Measurements from ENCODE around the gene NLRP6. TPM values are rescaled to one million over a fixed set of nuclear protein-coding genes. Genes with fewer than 3 reads are reported as not detected.

Gene NLRP6
- total RNA-seq, 4 donors from 2014 or later, result 0.75 to 1.3 TPM; not detected in 2

- TF ChIP-seq POLR2A (IDR thresholded peaks at IDR 0.05) (peak in 1 of 4 donors; percentile 52), CTCF (IDR thresholded peaks at IDR 0.05) (no peak)
These were observed 10.5 kb downstream of the NLRP6 start, which contains the start of gene PGGHG for GRCh38 chr11:288478-289397. Gene PGGHG (plus strand): TSS chr11:289126. CDS start chr11:289817, 691 bp downstream.

GRCh38 chr11:289398-289711 is 11.1 kb downstream of the NLRP6 start:
- TF ChIP-seq CTCF (IDR thresholded peaks at IDR 0.05) (no peak), POLR2A (IDR thresholded peaks at IDR 0.05) (no peak)
- Histone ChIP-seq H3K27me3 (peaks cover 0 to 44% (median 2%) of the 10 kb centered on the region in 4 donors), H3K27ac (peak overlapping the region; percentile 40 to 84 (median 74)), H3K36me3 (peaks cover 0 to 26% (median 0%) of the 10 kb centered on the region in 3 donors), H3K9me3 (no peaks in the 10 kb centered on the region), H3K4me1 (peaks cover 10 to 29% (median 17%) of the 10 kb centered on the region in 3 donors), H3K4me3 (peak overlapping the region; percentile 55 to 95 (median 74))
- no CpG with 5 or more reads among the region's 14 CpGs for WGBS, 2 donors
- DNase-seq, result no peak
- intact Hi-C loops (cut with DNase I), result no loop called here

More at GRCh38 chr11:288478-289397, 10.5 kb downstream of the NLRP6 start, which contains the start of gene PGGHG:
- Histone ChIP-seq H3K27me3 (peaks cover 0 to 50% (median 2%) of the 10 kb centered on the region in 4 donors), H3K4me3 (peak within 1 kb of the TSS; percentile 55 to 95 (median 74)), H3K4me1 (peaks cover 10 to 29% (median 17%) of the 10 kb centered on the region in 3 donors), H3K27ac (peak within 1 kb of the TSS; percentile 40 to 84 (median 74)), H3K9me3 (no peaks in the 10 kb centered on the region), H3K36me3 (peaks cover 0 to 19% (median 0%) of the 10 kb centered on the region in 3 donors)
- WGBS, 2 donors, result 0 to 2% methylated on average over 4 to 10 of the region's 112 CpGs
- intact Hi-C loops (cut with DNase I), result no loop called here
- DNase-seq, result no peak

- H3K4me1 ChIP-seq, result peaks cover 10 to 29% (median 17%) of the 10 kb centered on the region in 3 donors
- TF ChIP-seq CTCF (IDR thresholded peaks at IDR 0.05) (no peak), POLR2A (IDR thresholded peaks at IDR 0.05) (no peak)
- 81 to 89% methylated on average over 16 to 21 of the region's 48 CpGs for WGBS, 2 donors
- peak overlapping the region in 3 of 4 donors; percentile 40 to 84 (median 79) for H3K27ac ChIP-seq
- no peaks in the 10 kb centered on the region for H3K9me3 ChIP-seq
- peak overlapping the region in 3 of 4 donors; percentile 55 to 95 (median 76) for H3K4me3 ChIP-seq
- no peak for DNase-seq
- peaks cover 0 to 32% (median 0%) of the 10 kb centered on the region in 3 donors for H3K36me3 ChIP-seq
- intact Hi-C loops (cut with DNase I), result no loop called here
- peaks cover 0 to 40% (median 2%) of the 10 kb centered on the region in 4 donors for H3K27me3 ChIP-seq
These were observed 11.8 kb downstream of the NLRP6 start for GRCh38 chr11:289712-290620.

- peaks cover 0 to 34% (median 2%) of the 10 kb centered on the region in 4 donors for H3K27me3 ChIP-seq
- no peaks in the 10 kb centered on the region for H3K9me3 ChIP-seq
- H3K4me1 ChIP-seq, result peaks cover 10 to 29% (median 17%) of the 10 kb centered on the region in 3 donors
- H3K36me3 ChIP-seq, result peaks cover 0 to 32% (median 0%) of the 10 kb centered on the region in 3 donors
- TF ChIP-seq POLR2A (IDR thresholded peaks at IDR 0.05) (no peak), CTCF (IDR thresholded peaks at IDR 0.05) (no peak)
- no peak for DNase-seq
- intact Hi-C loops (cut with DNase I), result no loop called here
- H3K4me3 ChIP-seq, result no peak overlapping the region
- WGBS, 2 donors, result 92% methylated on average over 7 of the region's 13 CpGs; no CpG with 5 or more reads in 1 of the 2 donors
- H3K27ac ChIP-seq, result no peak overlapping the region
These were observed 12.5 kb downstream of the NLRP6 start for GRCh38 chr11:290621-291231.

Measured in esophagus squamous epithelium (tissue), 5 donors.